GM23248 (cell line): ENCODE data around the gene UPP1. TPM values are rescaled to one million over a fixed set of nuclear protein-coding genes. Genes with fewer than 3 reads are reported as not detected.
"Not testable (repeated sequence)": the region's sequence is repeated elsewhere in the genome, so short reads cannot be mapped to it uniquely, and the experiment has no call there.

Source experiments
- DNase-seq: peaks from one replicate; pipeline ENCODE4 v3.0.0-alpha.2; 2015
- H2AFZ ChIP-seq: fragments of 200-600 bp; sonication (generic); 2 replicates; pipeline ENCODE4 v1.6.1; 2016; ENCODE audit warnings: antibody characterized with exemption
- H3F3A ChIP-seq: fragments of 200-600 bp; sonication (generic); 2 replicates; pipeline ENCODE4 v1.6.1; 2016; ENCODE audit warnings: mild to moderate bottlenecking, antibody characterized with exemption, mixed run types; ENCODE audit not compliant: insufficient read depth
- H3K27ac ChIP-seq: fragments of 200-600 bp; sonication (generic); 2 replicates; pipeline ENCODE4 v1.5.1; 2016; ENCODE audit warnings: mild to moderate bottlenecking
- H3K27me3 ChIP-seq: fragments of 200-600 bp; sonication (generic); replicated peaks from 2 replicates; pipeline ENCODE4 v1.6.1; 2016; ENCODE audit warnings: mild to moderate bottlenecking; ENCODE audit not compliant: insufficient read depth
- H3K36me3 ChIP-seq: fragments of 200-600 bp; sonication (generic); 2 replicates; pipeline ENCODE4 v1.6.1; 2016; ENCODE audit warnings: low read depth, mild to moderate bottlenecking
- H3K4me1 ChIP-seq: fragments of 200-600 bp; sonication (generic); 2 replicates; pipeline ENCODE4 v1.6.1; 2016; ENCODE audit warnings: mild to moderate bottlenecking; ENCODE audit not compliant: insufficient read depth
- H3K4me2 ChIP-seq: fragments of 200-600 bp; sonication (generic); one replicate; pipeline ENCODE4 v1.6.1; 2016; ENCODE audit warnings: mild to moderate bottlenecking; ENCODE audit not compliant: unreplicated experiment
- H3K4me3 ChIP-seq: fragments of 200-600 bp; sonication (generic); 2 replicates; pipeline ENCODE4 v1.5.1; 2016; ENCODE audit warnings: mild to moderate bottlenecking
- H3K79me2 ChIP-seq: fragments of 200-600 bp; sonication (generic); 2 replicates; pipeline ENCODE4 v1.6.1; 2016; ENCODE audit warnings: mild to moderate bottlenecking; ENCODE audit not compliant: insufficient read depth
- H3K9ac ChIP-seq: fragments of 200-600 bp; sonication (generic); 2 replicates; pipeline ENCODE4 v1.6.1; 2016; ENCODE audit warnings: mild to moderate bottlenecking
- H3K9me2 ChIP-seq: fragments of 200-600 bp; sonication (generic); 2 replicates; pipeline ENCODE4 v1.6.1; 2016; ENCODE audit warnings: mixed run types, mild to moderate bottlenecking, moderate library complexity; ENCODE audit not compliant: insufficient read depth
- H3K9me3 ChIP-seq: fragments of 200-600 bp; sonication (generic); one replicate; pipeline ENCODE4 v1.6.1; 2017; ENCODE audit warnings: low read depth
- H4K20me1 ChIP-seq: fragments of 200-600 bp; sonication (generic); 2 replicates; pipeline ENCODE4 v1.6.0; 2016; ENCODE audit not compliant: insufficient read depth
- EZH2 ChIP-seq: fragments of 200-600 bp; sonication (generic); IDR thresholded peaks from 2 replicates; pipeline ENCODE4 v1.6.1; 2018; ENCODE audit warnings: antibody characterized with exemption, mild to moderate bottlenecking; ENCODE audit not compliant: insufficient read depth, poor library complexity, severe bottlenecking
- EZH2phosphoT487 ChIP-seq: fragments of 200-600 bp; sonication (generic); IDR thresholded peaks from 2 replicates; pipeline ENCODE4 v1.6.1; 2018; ENCODE audit warnings: antibody characterized with exemption, moderate library complexity, mild to moderate bottlenecking, low read depth; ENCODE audit not compliant: insufficient read depth
- WGBS, 2 experiments: methylation state at CpG; one replicate each; pipeline ENCODE4 v1.1.6; 2015 to 2017; ENCODE audit warnings: low lambda C conversion rate in 2 of 2, low coverage in 1 of 2; ENCODE audit errors: missing lambda C conversion rate in 2 of 2; 5-methylcytosine and 5-hydroxymethylcytosine counted together
- in situ Hi-C: fragments of 300-500 bp; cut with MboI; formaldehyde crosslinking; loops from 2 replicates; pipeline ENCODE4 v1.15.0; 2020
- polyA plus RNA-seq: library from polyadenylated mRNA; unstranded; fragments of >200 nt; fragmentation: Nextera tagmentation; extraction: Ambion mirVana; gene quantifications from 2 replicates; pipeline ENCODE4 v1.2.1, GENCODE V29; 2016
- total RNA-seq: library from RNA; depleted of rRNA; stranded (reverse); fragments of >200 nt; shearing (Covaris generic); gene quantifications from 2 replicates; pipeline ENCODE4 v1.2.3, GENCODE V29; 2014

The UPP1 gene
- total and polyA plus RNA-seq, 2 experiments from 2014 or later = 12.9 to 33.2 TPM

DNA sequence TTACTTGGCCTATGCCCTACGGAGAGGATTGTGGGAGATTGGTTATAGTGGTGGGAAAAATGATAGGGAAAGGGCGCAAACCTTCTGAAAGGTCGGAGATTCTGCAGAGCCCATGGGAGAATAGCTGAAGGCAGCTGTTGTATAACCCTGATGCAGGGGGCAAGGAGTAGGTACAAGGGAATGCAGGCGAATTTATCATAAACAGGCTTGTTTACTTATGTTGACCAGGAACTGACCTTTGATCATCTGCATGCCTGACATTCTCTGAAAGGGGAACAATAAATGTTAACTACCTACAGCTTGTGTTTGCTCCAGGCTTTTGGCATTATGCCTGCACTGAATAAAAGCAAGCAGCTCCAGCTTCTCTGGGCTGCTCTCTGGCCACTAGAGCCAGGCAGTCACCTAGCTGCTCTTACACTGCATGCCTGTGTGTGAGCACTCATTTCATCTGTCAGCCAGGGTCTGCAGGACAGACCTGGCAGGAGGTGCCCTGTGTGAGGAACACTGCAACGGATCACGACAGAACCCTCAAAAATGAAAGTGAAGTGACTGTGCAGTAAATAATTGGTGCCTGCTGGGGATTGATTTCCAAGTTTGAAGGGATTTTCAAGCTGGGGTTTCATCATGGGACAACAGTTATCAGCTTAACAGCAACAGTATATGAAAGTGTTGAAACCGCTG, 51.1 kb downstream of the UPP1 start:
- peak overlapping the region; percentile 60 for H2AFZ ChIP-seq
- no peaks in the 10 kb centered on the region for H3K36me3 ChIP-seq
- no peaks in the 10 kb centered on the region for H3F3A ChIP-seq
- whole genome bisulfite sequencing, 2 experiments = 37 to 39% methylated on average over 7 of the region's 7 CpGs
- no peak for TF ChIP-seq EZH2phosphoT487
- no peak for TF ChIP-seq EZH2
- H3K4me1 ChIP-seq = peaks cover 8% of the 10 kb centered on the region; the same call in 1 of the 2 replicates
- no peak overlapping the region for H3K27ac ChIP-seq
- peak overlapping the region; percentile 34; the same call in 1 of the 2 replicates for H3K9ac ChIP-seq
- H3K4me2 ChIP-seq = peak overlapping the region; percentile 77
- H3K9me3 ChIP-seq = no peaks in the 10 kb centered on the region
- peak overlapping the region; percentile 55 for H3K4me3 ChIP-seq
- H3K27me3 ChIP-seq = no peaks in the 10 kb centered on the region
- no peaks in the 10 kb centered on the region for H4K20me1 ChIP-seq
- peak; percentile 33 for DNase-seq
- no peaks in the 10 kb centered on the region for H3K9me2 ChIP-seq
- no peaks in the 10 kb centered on the region for H3K79me2 ChIP-seq
- in situ Hi-C loops = no loop called here

- no peak for DNase-seq
- H3K4me1 ChIP-seq = peaks cover 8% of the 10 kb centered on the region; the same call in 1 of the 2 replicates
- H3K27ac ChIP-seq = no peak overlapping the region
- H3F3A ChIP-seq = no peaks in the 10 kb centered on the region
- H3K4me2 ChIP-seq = no peak overlapping the region
- H3K4me3 ChIP-seq = no peak overlapping the region
- WGBS, 2 experiments = 44 to 56% methylated on average over 1 of the region's 1 CpG
- no peak overlapping the region for H3K9ac ChIP-seq
- no peaks in the 10 kb centered on the region for H3K36me3 ChIP-seq
- no peaks in the 10 kb centered on the region for H3K27me3 ChIP-seq
- no peaks in the 10 kb centered on the region for H4K20me1 ChIP-seq
- H2AFZ ChIP-seq = no peak overlapping the region
- H3K79me2 ChIP-seq = no peaks in the 10 kb centered on the region
- H3K9me3 ChIP-seq = no peaks in the 10 kb centered on the region
- TF ChIP-seq EZH2 = no peak
- TF ChIP-seq EZH2phosphoT487 = no peak
- in situ Hi-C loops = no loop called here
- no peaks in the 10 kb centered on the region for H3K9me2 ChIP-seq
Observed at GRCh38 chr7:48141521-48141920, 52.5 kb downstream of the UPP1 start.

DNA sequence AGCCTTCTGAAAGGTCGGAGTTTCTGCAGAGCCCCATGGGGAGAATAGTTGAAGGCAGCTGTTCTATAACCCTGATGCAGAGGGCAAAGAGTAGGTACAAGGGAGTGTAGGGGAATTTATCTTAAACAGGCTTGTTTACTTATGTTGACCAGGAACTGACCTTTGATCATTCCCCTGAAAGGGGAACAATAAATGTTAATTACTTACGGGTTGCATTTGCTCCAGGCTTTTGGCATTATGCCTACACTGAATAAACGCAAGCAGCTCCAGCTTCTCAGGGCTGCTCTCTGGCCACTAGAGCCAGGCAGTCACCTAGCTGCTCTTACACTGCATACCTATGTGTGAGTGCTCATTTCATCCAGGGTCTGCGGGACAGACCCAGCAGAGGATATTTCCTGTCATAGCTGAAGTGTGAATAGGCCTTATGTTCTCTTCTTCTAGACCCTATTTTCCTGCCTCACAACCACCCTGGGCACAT, 55.3 kb downstream of the UPP1 start:
- TF ChIP-seq EZH2 (no peak), EZH2phosphoT487 (no peak)
- peaks cover 8% of the 10 kb centered on the region; the same call in 1 of the 2 replicates for H3K4me1 ChIP-seq
- H2AFZ ChIP-seq = no peak overlapping the region
- H3F3A ChIP-seq = no peaks in the 10 kb centered on the region
- H3K9me2 ChIP-seq = no peaks in the 10 kb centered on the region
- H3K27me3 ChIP-seq = peaks cover 8% of the 10 kb centered on the region
- no peak overlapping the region for H3K27ac ChIP-seq
- H4K20me1 ChIP-seq = no peaks in the 10 kb centered on the region
- H3K79me2 ChIP-seq = no peaks in the 10 kb centered on the region
- no peaks in the 10 kb centered on the region for H3K36me3 ChIP-seq
- in situ Hi-C loops = no loop called here
- no peak overlapping the region for H3K4me3 ChIP-seq
- no peak for DNase-seq
- WGBS, 2 experiments = 32 to 37% methylated on average over 4 of the region's 4 CpGs
- H3K9ac ChIP-seq = no peak overlapping the region
- H3K9me3 ChIP-seq = no peaks in the 10 kb centered on the region
- no peak overlapping the region for H3K4me2 ChIP-seq

GRCh38 chr7:48147078-48147591, 58.1 kb downstream of the UPP1 start:
- H3K27me3 ChIP-seq = peaks cover 14% of the 10 kb centered on the region
- no peak overlapping the region for H3K9ac ChIP-seq
- 39 to 41% methylated on average over 4 of the region's 4 CpGs for WGBS, 2 experiments
- no peak for DNase-seq
- no peak overlapping the region for H3K4me3 ChIP-seq
- H3K4me2 ChIP-seq = no peak overlapping the region
- H2AFZ ChIP-seq = no peak overlapping the region
- no peaks in the 10 kb centered on the region for H3F3A ChIP-seq
- H3K9me2 ChIP-seq = no peaks in the 10 kb centered on the region
- no peak overlapping the region for H3K27ac ChIP-seq
- in situ Hi-C loops = no loop called here
- TF ChIP-seq EZH2phosphoT487 (no peak), EZH2 (no peak)
- no peaks in the 10 kb centered on the region for H3K36me3 ChIP-seq
- H3K4me1 ChIP-seq = no peaks in the 10 kb centered on the region
- no peaks in the 10 kb centered on the region for H3K9me3 ChIP-seq
- H4K20me1 ChIP-seq = no peaks in the 10 kb centered on the region
- H3K79me2 ChIP-seq = no peaks in the 10 kb centered on the region

DNA sequence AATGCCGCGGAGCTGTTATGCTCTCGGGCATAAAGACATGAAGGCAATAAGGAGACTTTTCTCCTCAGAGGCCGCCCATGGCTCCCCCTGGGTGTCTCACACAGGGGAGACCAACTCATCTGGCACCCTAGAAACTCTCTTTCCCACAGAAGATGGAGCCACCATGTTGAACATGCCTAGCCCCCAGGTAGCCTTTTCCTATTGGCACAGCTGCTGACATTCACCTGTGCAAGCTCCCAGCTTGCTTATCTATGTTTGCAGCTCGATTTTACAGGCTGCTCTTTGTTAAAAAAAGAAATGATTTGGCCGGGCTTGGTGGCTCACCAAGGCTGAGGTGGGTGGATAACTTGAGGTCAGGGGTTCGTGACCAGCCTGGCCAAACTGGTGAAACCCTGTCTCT, 58.6 kb downstream of the UPP1 start:
- in situ Hi-C loops, H3K9ac ChIP-seq: not testable (repeated sequence)

More for the DNA sequence above, 58.6 kb downstream of the UPP1 start:
- not testable (repeated sequence) for H3K27ac ChIP-seq, H3F3A ChIP-seq, H2AFZ ChIP-seq, H3K9me2 ChIP-seq, H4K20me1 ChIP-seq, DNase-seq, H3K36me3 ChIP-seq, H3K4me1 ChIP-seq, H3K79me2 ChIP-seq, H3K9me3 ChIP-seq, H3K4me2 ChIP-seq, H3K4me3 ChIP-seq
- peaks cover 14% of the 10 kb centered on the region for H3K27me3 ChIP-seq
- WGBS, 2 experiments = 43 to 44% methylated on average over 7 of the region's 7 CpGs
